DOHH2 (cell line): ENCODE measurements around the gene FIBP.

Experiments
- CTCF ChIP-seq: fragments of 200-600 bp; sonication (generic); IDR thresholded peaks from one replicate; pipeline ENCODE4 v1.5.1; 2014; ENCODE audit warnings: antibody characterized with exemption, mild to moderate bottlenecking, low read depth, low read length; ENCODE audit not compliant: poor library complexity, severe bottlenecking
- EZH2phosphoT487 ChIP-seq: fragments of 200-600 bp; sonication (generic); IDR thresholded peaks from 2 replicates; pipeline ENCODE4 v1.6.1; 2017; ENCODE audit warnings: borderline replicate concordance, mild to moderate bottlenecking, antibody characterized with exemption, low read length, moderate library complexity, mixed read lengths

- TF ChIP-seq CTCF (no peak), EZH2phosphoT487 (no peak)
Observed at GRCh38 chr11:65854161-65854592, 34.1 kb downstream of the FIBP start.
